ENCODE results near the gene FGD5.

FGD5 gene

DNA sequence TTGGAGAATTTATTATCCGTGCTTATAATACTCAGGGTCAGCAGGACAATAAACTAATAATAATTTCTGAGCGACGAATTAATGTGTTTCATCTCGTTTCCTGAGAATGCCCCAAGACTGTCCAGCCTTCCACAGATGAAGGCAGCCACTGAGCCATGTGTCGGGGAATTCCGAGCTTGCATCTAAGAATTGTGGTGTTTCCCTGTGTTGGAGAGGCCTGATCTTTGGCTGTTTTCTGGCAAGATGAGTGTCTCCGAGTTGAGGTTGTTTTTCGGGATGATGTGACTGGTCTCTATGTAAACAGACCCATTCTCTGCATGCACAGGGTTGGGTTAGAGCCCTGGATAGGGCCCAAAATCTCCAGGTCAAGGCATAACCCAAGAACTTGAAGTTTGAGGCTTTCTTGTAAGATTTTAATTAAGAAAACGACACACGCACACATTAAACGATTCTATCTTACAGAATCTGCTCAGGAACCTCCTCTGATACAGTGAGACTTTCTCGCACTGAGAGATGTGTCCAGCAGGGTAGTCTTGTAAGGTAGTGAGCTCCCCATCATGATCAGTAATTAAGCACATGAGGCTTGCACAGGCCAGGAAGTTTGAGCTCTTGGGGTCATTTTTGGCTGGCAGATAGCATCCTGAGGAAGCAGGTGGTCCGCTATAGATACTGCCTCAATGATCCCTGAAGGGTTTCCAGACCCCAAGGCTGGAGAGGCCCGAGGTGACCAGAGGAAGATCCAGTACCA is 14.4 kb downstream of the FGD5 start:
- no peak for DNase-seq (ENCODE audit: low spot score)
- TF ChIP-seq, protein P1, sequence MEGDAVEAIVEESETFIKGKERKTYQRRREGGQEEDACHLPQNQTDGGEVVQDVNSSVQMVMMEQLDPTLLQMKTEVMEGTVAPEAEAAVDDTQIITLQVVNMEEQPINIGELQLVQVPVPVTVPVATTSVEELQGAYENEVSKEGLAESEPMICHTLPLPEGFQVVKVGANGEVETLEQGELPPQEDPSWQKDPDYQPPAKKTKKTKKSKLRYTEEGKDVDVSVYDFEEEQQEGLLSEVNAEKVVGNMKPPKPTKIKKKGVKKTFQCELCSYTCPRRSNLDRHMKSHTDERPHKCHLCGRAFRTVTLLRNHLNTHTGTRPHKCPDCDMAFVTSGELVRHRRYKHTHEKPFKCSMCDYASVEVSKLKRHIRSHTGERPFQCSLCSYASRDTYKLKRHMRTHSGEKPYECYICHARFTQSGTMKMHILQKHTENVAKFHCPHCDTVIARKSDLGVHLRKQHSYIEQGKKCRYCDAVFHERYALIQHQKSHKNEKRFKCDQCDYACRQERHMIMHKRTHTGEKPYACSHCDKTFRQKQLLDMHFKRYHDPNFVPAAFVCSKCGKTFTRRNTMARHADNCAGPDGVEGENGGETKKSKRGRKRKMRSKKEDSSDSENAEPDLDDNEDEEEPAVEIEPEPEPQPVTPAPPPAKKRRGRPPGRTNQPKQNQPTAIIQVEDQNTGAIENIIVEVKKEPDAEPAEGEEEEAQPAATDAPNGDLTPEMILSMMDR (IDR thresholded peaks at IDR 0.05; ENCODE audit: borderline replicate concordance, control extremely low read depth, extremely low read depth, insufficient read depth, missing control alignments) = no peak
- in situ Hi-C loops (cut with MboI; ENCODE audit: low sequenced_read_pairs, unreplicated experiment) = no loop called here

DNA sequence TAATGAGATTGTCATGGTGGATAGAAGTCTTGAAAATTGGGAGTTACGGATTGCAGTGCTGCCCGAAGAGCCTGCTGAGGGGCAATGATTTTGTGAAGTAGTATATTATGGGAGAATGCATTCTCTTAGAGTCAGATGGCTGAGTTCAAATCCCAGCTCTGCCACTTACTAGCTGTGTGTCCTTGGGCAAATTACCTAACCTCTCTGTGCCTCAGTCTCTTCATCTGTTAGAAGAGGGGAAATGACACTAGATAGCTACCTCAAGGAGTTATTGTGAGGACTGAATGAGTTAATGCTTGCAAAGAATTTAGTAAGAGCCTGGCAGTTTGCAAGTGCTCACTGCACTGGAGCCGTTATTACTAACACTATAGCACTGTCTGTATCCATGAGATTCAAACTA is 15.4 kb downstream of the FGD5 start:
- TF ChIP-seq, protein P1 (IDR thresholded peaks at IDR 0.05; ENCODE audit: borderline replicate concordance, control extremely low read depth, extremely low read depth, insufficient read depth, missing control alignments) = no peak
- in situ Hi-C loops (cut with MboI; ENCODE audit: low sequenced_read_pairs, unreplicated experiment) = no loop called here
- no peak for DNase-seq (ENCODE audit: low spot score)

DNA sequence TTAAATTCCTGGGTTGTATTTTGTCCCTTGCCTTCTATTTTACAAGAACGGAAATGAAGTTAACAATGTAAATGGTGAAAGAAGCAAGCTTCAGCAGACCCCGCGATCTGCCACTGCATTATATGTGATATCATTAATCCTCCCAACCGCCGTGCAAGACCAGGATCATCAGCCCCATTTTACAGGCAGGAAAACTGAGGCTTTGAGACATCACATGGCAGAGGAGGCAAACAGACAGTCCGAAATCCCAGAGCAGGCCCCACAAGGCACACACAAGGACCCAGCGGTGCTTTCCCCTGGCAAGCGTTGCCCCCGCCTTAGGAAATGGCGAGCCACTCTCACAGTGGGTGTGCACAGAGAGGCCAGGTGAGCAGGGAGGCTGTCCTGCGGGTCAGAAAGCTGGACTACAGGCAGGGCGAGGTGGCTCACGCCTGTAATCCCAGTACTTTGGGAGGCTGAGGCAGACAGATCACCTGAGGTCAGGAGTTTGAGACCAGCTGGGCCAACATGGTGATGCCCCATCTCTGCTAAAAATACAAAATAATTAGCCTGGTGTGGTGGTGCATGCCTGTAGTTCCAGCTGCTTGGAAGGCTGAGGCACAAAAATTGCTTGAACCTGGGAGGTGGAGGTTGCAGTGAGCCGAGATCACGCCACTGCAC is 16.2 kb downstream of the FGD5 start:
- in situ Hi-C loops (cut with MboI; ENCODE audit: low sequenced_read_pairs, unreplicated experiment) = no loop called here
- TF ChIP-seq, protein P1 (IDR thresholded peaks at IDR 0.05; ENCODE audit: borderline replicate concordance, control extremely low read depth, extremely low read depth, insufficient read depth, missing control alignments) = no peak
- DNase-seq (ENCODE audit: low spot score) = no peak

DNA sequence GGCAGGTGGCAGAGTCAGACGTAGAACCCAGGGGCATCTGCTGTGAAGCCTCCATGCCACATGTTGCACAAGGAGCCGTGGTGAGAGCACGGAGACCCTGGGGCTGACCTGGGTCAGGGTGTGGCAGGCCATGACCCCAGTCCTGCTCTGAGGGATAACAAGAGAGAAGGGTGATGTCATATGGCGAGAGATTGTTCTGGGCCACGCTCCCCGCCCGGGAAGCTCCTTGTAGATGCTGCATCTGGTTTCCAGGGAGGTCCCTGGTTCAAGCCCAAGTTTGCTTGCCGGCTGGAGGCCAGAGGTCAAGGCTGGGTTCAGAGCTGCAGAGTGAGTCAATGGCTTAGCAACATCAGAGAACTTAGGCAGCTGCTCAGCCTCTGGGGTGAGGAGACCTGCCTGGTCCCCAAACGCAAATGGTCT is 17.3 kb downstream of the FGD5 start:
- TF ChIP-seq, protein P1 (IDR thresholded peaks at IDR 0.05; ENCODE audit: borderline replicate concordance, control extremely low read depth, extremely low read depth, insufficient read depth, missing control alignments) = no peak
- in situ Hi-C loops (cut with MboI; ENCODE audit: low sequenced_read_pairs, unreplicated experiment) = no loop called here
- DNase-seq (ENCODE audit: low spot score) = no peak

DNA sequence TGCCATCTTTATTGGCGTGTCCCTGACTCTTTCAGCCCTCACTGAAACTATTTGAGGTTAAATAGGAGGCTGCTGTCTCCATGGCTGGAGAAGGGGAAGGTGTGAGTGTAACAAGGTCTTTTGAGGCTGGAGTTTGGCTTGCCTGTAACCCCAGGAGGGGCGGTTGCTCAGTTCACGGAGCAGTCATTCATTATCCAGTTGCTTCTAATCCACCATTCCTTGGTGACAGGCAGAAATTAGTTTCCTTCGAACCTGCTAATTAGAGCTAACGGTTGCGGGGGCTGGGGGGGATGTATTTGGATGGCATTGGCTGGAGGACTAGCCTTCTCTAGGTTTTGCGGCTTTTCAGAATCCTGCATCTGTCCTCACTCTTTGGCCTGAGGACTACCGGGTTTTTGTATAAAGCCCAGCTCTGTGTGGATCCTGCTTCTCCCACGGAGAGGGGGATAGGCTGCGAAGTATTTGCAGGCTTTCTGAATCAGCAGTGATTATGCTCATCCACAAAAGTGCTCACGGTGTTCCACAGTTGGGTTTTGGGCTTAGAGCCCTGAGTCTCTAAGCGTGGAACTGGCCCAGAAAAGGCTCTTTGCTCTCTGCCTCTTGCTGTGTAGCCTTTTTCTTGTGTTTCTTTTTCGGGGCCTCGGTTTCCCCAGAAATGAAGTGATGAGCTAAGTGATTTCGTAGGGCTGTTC is 18.6 kb downstream of the FGD5 start:
- DNase-seq (ENCODE audit: low spot score) = no peak
- TF ChIP-seq, protein P1 (IDR thresholded peaks at IDR 0.05; ENCODE audit: borderline replicate concordance, control extremely low read depth, extremely low read depth, insufficient read depth, missing control alignments) = no peak
- in situ Hi-C loops (cut with MboI; ENCODE audit: low sequenced_read_pairs, unreplicated experiment) = no loop called here

DNA sequence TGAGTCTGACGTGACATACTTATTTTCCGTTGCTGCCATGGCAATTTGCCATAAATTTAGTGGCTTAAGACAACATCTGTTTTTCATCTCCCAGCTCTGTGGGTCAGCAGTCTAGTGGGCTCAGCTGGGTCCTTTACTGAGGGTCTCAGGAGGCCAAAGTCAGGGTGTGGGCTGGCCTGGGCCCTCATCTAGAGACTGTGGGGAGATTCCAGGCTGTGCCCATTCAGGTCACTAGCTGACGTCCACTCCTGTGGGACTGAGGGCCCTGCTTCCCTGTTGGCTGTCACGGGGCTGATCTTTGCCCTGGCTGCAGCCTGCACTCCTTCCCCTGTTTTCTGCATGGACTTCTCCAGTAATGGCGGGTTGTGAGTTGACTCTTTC is 19.1 kb downstream of the FGD5 start:
- DNase-seq (ENCODE audit: low spot score) = no peak
- in situ Hi-C loops (cut with MboI; ENCODE audit: low sequenced_read_pairs, unreplicated experiment) = no loop called here
- TF ChIP-seq, protein P1 (IDR thresholded peaks at IDR 0.05; ENCODE audit: borderline replicate concordance, control extremely low read depth, extremely low read depth, insufficient read depth, missing control alignments) = no peak
